ENCODE measurements around the gene CYB561A3. TPM values are rescaled to one million over a fixed set of nuclear protein-coding genes. Genes with fewer than 3 reads are reported as not detected.

Gene CYB561A3
- total RNA-seq, 1 donor from 2014 or later: 12.1 TPM

DNA sequence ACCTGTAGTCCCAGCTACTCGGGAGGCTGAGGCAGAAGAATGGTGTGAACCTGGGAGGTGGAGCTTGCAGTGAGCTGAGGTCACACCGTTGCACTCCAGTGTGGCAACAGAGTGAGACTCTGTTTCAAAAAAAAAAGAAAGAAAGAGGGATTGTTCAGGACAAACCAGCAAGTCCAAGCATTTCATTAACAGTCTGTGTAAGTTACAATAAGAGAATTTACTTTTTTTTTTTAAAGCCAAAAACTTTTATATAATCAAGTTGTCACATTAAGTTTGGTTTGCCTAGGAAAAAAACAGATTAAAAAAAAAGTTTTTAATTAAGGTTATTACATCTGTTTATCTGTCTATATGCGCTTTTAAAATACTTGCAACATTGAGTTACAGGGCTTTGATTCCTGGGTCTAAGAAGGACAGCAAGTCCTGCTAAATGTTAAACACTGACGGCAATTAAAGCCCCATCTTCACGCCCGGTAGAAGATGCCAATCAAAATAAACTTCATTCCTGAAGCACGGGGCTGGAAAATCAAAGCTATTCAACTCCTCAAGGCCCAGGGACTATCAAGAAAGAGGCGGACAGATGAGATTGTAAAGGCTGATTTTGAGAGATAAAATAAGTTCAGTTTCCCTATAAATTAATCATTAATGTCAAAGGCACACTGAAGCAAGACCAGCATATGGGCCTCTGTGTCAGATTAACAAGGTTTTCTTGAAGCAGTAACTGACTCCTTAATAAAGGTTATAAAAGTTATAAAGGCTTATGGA lies 11.2 kb upstream of the CYB561A3 start:
- peaks cover 12% of the 10 kb centered on the region for H3K9me3 ChIP-seq (ENCODE audit: low read depth)
- H3K4me2 ChIP-seq: no peak overlapping the region
- H3K9ac ChIP-seq: no peak overlapping the region
- no peak overlapping the region for H3K4me3 Mint-ChIP-seq
- peaks cover 2% of the 10 kb centered on the region for H3K27me3 Mint-ChIP-seq (ENCODE audit: insufficient read depth, low read depth)
- peaks cover 21% of the 10 kb centered on the region for H3K36me3 ChIP-seq
- H3K4me3 ChIP-seq: no peak overlapping the region
- H3K4me1 Mint-ChIP-seq: no peaks in the 10 kb centered on the region
- no peak for DNase-seq (ENCODE audit: low spot score)
- no peaks in the 10 kb centered on the region for H3K27me3 ChIP-seq
- H3K27ac ChIP-seq: no peak overlapping the region
- H3K27ac Mint-ChIP-seq: no peak overlapping the region
- H3K36me3 Mint-ChIP-seq: peaks cover 56% of the 10 kb centered on the region
- H4K20me1 ChIP-seq (ENCODE audit: low read depth): no peaks in the 10 kb centered on the region
- no peaks in the 10 kb centered on the region for H3K79me2 ChIP-seq (ENCODE audit: low read depth)
- H3F3A ChIP-seq (ENCODE audit: low read depth): peaks cover 3% of the 10 kb centered on the region
- H3K4me1 ChIP-seq: no peaks in the 10 kb centered on the region
- TF ChIP-seq, protein P1, sequence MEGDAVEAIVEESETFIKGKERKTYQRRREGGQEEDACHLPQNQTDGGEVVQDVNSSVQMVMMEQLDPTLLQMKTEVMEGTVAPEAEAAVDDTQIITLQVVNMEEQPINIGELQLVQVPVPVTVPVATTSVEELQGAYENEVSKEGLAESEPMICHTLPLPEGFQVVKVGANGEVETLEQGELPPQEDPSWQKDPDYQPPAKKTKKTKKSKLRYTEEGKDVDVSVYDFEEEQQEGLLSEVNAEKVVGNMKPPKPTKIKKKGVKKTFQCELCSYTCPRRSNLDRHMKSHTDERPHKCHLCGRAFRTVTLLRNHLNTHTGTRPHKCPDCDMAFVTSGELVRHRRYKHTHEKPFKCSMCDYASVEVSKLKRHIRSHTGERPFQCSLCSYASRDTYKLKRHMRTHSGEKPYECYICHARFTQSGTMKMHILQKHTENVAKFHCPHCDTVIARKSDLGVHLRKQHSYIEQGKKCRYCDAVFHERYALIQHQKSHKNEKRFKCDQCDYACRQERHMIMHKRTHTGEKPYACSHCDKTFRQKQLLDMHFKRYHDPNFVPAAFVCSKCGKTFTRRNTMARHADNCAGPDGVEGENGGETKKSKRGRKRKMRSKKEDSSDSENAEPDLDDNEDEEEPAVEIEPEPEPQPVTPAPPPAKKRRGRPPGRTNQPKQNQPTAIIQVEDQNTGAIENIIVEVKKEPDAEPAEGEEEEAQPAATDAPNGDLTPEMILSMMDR (IDR thresholded peaks at IDR 0.05): no peak
- TF ChIP-seq EZH2phosphoT487 (IDR thresholded peaks at IDR 0.05) (no peak), EZH2 (IDR thresholded peaks at IDR 0.05) (no peak)
- H3K9me3 Mint-ChIP-seq: peaks cover 20% of the 10 kb centered on the region
- H2AFZ ChIP-seq (replicated peaks): no peak overlapping the region

DNA sequence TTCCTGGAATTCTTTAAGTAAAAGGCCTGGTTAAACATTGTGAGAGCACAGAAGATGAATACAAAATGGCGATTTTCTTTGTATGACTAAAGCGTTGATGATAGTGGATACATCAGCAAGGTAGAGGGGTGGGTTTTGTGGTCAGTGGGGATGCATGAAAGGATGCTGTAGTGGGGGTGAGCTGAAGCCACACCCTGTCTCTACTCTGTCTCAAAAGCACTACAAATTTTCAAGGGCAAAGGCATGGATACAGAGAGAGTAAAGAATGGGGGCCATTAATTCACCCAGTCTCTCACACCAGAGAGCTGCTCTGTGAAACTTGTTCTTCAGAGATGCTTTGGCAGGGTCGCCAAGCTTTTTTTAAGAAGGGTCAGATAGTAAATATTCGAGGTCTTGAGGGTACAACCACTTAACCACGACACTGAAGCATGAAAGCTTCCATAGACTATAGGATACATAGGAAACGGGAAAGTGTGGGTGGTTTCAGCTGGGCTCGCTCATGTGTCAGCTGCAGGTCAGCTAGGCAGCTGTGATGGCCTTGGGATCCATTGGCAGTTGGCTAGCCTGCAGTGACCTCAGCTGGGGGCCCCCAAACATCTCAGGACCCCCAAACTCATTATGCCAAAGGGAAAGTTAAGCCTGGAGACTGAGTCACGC lies 8.8 kb upstream of the CYB561A3 start:
- peaks cover 12% of the 10 kb centered on the region for H3K9me3 ChIP-seq (ENCODE audit: low read depth)
- no peak for TF ChIP-seq EZH2phosphoT487 (IDR thresholded peaks at IDR 0.05)
- TF ChIP-seq, protein P1 (IDR thresholded peaks at IDR 0.05): no peak
- H3K4me1 Mint-ChIP-seq: no peaks in the 10 kb centered on the region
- no peak overlapping the region for H2AFZ ChIP-seq (replicated peaks)
- H3K9ac ChIP-seq: no peak overlapping the region
- H3K4me3 Mint-ChIP-seq: no peak overlapping the region
- peaks cover 20% of the 10 kb centered on the region for H3K9me3 Mint-ChIP-seq
- peaks cover 25% of the 10 kb centered on the region for H3K36me3 ChIP-seq
- DNase-seq (ENCODE audit: low spot score): no peak
- no peaks in the 10 kb centered on the region for H3K27me3 ChIP-seq
- H3K4me2 ChIP-seq: no peak overlapping the region
- H3K4me1 ChIP-seq: no peaks in the 10 kb centered on the region
- no peak overlapping the region for H3K27ac ChIP-seq
- no peaks in the 10 kb centered on the region for H4K20me1 ChIP-seq (ENCODE audit: low read depth)
- H3K79me2 ChIP-seq (ENCODE audit: low read depth): no peaks in the 10 kb centered on the region
- peaks cover 2% of the 10 kb centered on the region for H3K27me3 Mint-ChIP-seq (ENCODE audit: insufficient read depth, low read depth)
- H3K36me3 Mint-ChIP-seq: peaks cover 51% of the 10 kb centered on the region
- no peak overlapping the region for H3K4me3 ChIP-seq
- peaks cover 3% of the 10 kb centered on the region for H3F3A ChIP-seq (ENCODE audit: low read depth)
- H3K27ac Mint-ChIP-seq: no peak overlapping the region

DNA sequence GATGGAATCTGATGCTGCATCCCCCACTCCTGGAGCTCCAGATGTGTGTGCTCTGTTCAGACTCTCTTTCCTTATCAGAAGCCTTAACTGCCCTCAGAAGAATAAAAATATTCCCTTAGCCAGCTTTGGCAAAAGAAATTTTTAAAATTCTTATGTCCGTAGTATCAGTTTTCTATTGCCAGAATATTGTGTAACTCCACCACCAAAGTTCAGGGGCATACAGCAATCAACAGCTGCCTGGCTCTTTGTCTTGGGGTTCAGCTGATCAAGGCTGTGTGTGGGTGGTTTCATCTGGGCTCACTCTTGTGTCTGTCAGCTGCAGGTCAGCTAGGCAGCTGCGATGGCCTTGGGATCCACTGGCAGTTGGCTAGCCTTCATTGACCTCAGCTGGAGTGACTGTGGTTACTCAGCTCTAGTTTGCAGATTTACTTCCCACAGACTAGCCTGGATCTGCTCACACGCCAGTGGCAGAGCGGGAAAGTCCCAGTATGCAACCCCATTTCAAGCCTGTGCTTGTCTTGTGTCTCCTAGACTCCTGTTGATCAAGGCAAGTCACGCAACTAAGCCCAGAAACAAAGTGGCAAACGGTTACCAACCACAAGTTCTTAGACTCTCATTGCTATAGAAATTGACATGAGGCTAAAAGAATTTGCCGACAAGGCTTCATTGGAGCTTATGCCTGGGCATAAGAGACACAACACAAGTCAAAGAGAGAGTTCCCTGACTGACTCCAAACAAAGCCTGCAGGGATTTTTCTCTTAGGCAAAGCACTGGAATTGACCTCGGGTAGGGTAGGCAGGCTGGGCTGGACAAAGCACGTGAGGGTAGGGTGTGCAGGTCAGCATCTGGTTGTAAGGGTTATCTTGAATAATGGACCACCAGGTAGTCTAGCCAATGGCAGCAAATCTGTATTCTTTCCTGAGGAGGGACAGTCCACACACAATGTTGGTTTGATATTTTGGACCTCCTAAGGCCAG lies 8.0 kb upstream of the CYB561A3 start:
- H3K36me3 ChIP-seq: peaks cover 22% of the 10 kb centered on the region
- H3K27ac ChIP-seq: no peak overlapping the region
- H3K27me3 ChIP-seq: no peaks in the 10 kb centered on the region
- H2AFZ ChIP-seq (replicated peaks): no peak overlapping the region
- peaks cover 3% of the 10 kb centered on the region for H3F3A ChIP-seq (ENCODE audit: low read depth)
- H3K4me3 ChIP-seq: no peak overlapping the region
- no peaks in the 10 kb centered on the region for H4K20me1 ChIP-seq (ENCODE audit: low read depth)
- DNase-seq (ENCODE audit: low spot score): no peak
- Mint-ChIP-seq H3K27me3 (ENCODE audit: insufficient read depth, low read depth) (peaks cover 2% of the 10 kb centered on the region), H3K4me3 (no peak overlapping the region), H3K36me3 (peaks cover 47% of the 10 kb centered on the region), H3K4me1 (no peaks in the 10 kb centered on the region), H3K9me3 (peaks cover 17% of the 10 kb centered on the region), H3K27ac (no peak overlapping the region)
- H3K4me2 ChIP-seq: no peak overlapping the region
- H3K4me1 ChIP-seq: no peaks in the 10 kb centered on the region
- no peaks in the 10 kb centered on the region for H3K79me2 ChIP-seq (ENCODE audit: low read depth)
- TF ChIP-seq EZH2phosphoT487 (IDR thresholded peaks at IDR 0.05) (no peak), EZH2 (IDR thresholded peaks at IDR 0.05) (no peak)
- TF ChIP-seq, protein P1 (IDR thresholded peaks at IDR 0.05): no peak
- H3K9ac ChIP-seq: no peak overlapping the region
- peaks cover 12% of the 10 kb centered on the region for H3K9me3 ChIP-seq (ENCODE audit: low read depth)
